Adrenal gland (tissue), 12 donors: ENCODE data around the gene DLEU7. TPM values are rescaled to one million over a fixed set of nuclear protein-coding genes. Genes with fewer than 3 reads are reported as not detected.

Experiments
- DNase-seq, 7 donors: peaks; one replicate each; pipeline ENCODE4 v3.0.0-alpha.2; 2019 to 2020
- H3K27ac ChIP-seq, 5 donors: fragments of 200-600 bp; sonication (generic) in 4 of 5; 1 replicate in 3 of 5; 2 replicates in 2 of 5; pipeline versions ENCODE4 v1.5.1 to v1.8.0; 2016 to 2020; ENCODE audit warnings: mild to moderate bottlenecking in 1 of 5
- H3K27me3 ChIP-seq: fragments of 200-600 bp; 2 replicates; pipeline ENCODE4 v1.8.0; 2021
- H3K36me3 ChIP-seq, 2 donors: fragments of 200-600 bp; replicated peaks in 1 of 2; 1 replicate in 1 of 2; 2 replicates in 1 of 2; pipeline versions ENCODE4 v1.5.1 to v1.8.0; 2018 to 2022
- H3K4me1 ChIP-seq, 2 donors: fragments of 200-600 bp; replicated peaks in 1 of 2; 1 replicate in 1 of 2; 2 replicates in 1 of 2; pipeline versions ENCODE4 v1.5.1 to v1.8.0; 2018 to 2021
- H3K4me3 ChIP-seq, 4 donors: fragments of 200-600 bp; sonication (generic) in 3 of 4; one replicate each; pipeline ENCODE4 v1.5.1; 2016 to 2018
- H3K9me3 ChIP-seq, 3 donors: fragments of 200-600 bp; sonication (generic) in 1 of 3; replicated peaks in 1 of 3; 1 replicate in 2 of 3; 2 replicates in 1 of 3; pipeline versions ENCODE4 v1.5.1 to v1.8.0; 2016 to 2021
- CTCF ChIP-seq, 6 experiments: fragments of 450-650 bp in 4 of 6; fragments of 200-600 bp in 2 of 6; sonication (generic) in 1 of 6; IDR thresholded peaks; 1 replicate in 5 of 6; 2 replicates in 1 of 6; pipeline versions ENCODE4 v1.5.1 to v1.8.0; 2016 to 2021; ENCODE audit warnings: antibody characterized with exemption in 6 of 6, mild to moderate bottlenecking in 2 of 6, moderate library complexity in 1 of 6
- POLR2A ChIP-seq, 2 donors: fragments of 450-650 bp; IDR thresholded peaks; one replicate each; pipeline ENCODE4 v1.6.1; 2017; ENCODE audit warnings: antibody characterized with exemption in 2 of 2, mild to moderate bottlenecking in 2 of 2, moderate library complexity in 1 of 2
- WGBS, 4 donors: extraction: QIAGEN DNeasy Blood & Tissue Kit in 2 of 4; methylation state at CpG; one replicate each; pipeline versions ENCODE4 v1.1.5 to v1.1.7; 2013 to 2017; 5-methylcytosine and 5-hydroxymethylcytosine counted together
- intact Hi-C, 2 donors: fragments of 100-400 bp; cut with DNase I; formaldehyde crosslinking; loops; one replicate each; pipeline versions ENCODE4 v1.14.1 to v1.15.0; 2022 to 2023
- polyA plus RNA-seq, 3 donors: library from polyadenylated mRNA; stranded (reverse); fragments of 200-250 nt in 2 of 3; fragments of 350-450 nt in 1 of 3; fragmentation: Illumina TruSeq in 1 of 3; extraction: RNeasy Lipid Tissue Mini Kit (QIAGEN cat#74804) in 1 of 3; gene quantifications; one replicate each; pipeline ENCODE4 v1.2.3, GENCODE V29; 2013 to 2014
- total RNA-seq, 9 donors: library from RNA; depleted of rRNA in 4 of 9; stranded (reverse); fragments of >200 nt in 4 of 9; fragments of 120-200 nt in 1 of 9; fragmentation: NEBNext Ultra II Directional in 1 of 9; extraction: Animal tissue kit (Norgen Biotek cat#: 25700) in 1 of 9; gene quantifications; one replicate each; pipeline versions ENCODE4 v1.1.0 to v1.2.4, GENCODE V29; 2013 to 2023
- donor health status: healthy with polysubstance abuse.
- donor health status: Bipolar disorder and iron deficiency.
- donor health status: DM: yes; HTN: yes; CAD: no.
- donor health status: DM: no; HTN: no; CAD: no.
- donor health status: DM: no; HTN: no; CAD: no.
- donor health status: DM: yes; HTN: yes; CAD: no.

The DLEU7 gene
- total and polyA plus RNA-seq, 12 donors, result 0.24 to 2.2 (median 0.50) TPM

- Histone ChIP-seq H3K27ac (no peak overlapping the region), H3K4me3 (no peak overlapping the region), H3K36me3 (no peaks in the 10 kb centered on the region), H3K4me1 (peaks cover 0 to 9% of the 10 kb centered on the region in 2 donors), H3K9me3 (no peaks in the 10 kb centered on the region), H3K27me3 (peaks cover 13% of the 10 kb centered on the region)
- no peak for DNase-seq
- intact Hi-C loops, result no loop called here
- 82 to 89% (median 88%) methylated on average over 3 of the region's 3 CpGs for WGBS, 4 donors
- no peak for TF ChIP-seq CTCF (IDR thresholded peaks at IDR 0.05)
- no peak for TF ChIP-seq POLR2A (IDR thresholded peaks at IDR 0.05)
Measured at GRCh38 chr13:50840284-50840683, 3.2 kb downstream of the DLEU7 start.

- no peak overlapping the region for H3K27ac ChIP-seq
- no peak for DNase-seq
- no peaks in the 10 kb centered on the region for H3K36me3 ChIP-seq
- intact Hi-C loops, result no loop called here
- peaks cover 13% of the 10 kb centered on the region for H3K27me3 ChIP-seq
- TF ChIP-seq POLR2A (IDR thresholded peaks at IDR 0.05) (no peak), CTCF (IDR thresholded peaks at IDR 0.05) (no peak)
- no peaks in the 10 kb centered on the region for H3K9me3 ChIP-seq
- H3K4me1 ChIP-seq, result peaks cover 0 to 9% of the 10 kb centered on the region in 2 donors
- WGBS, 4 donors, result 80 to 96% (median 85%) methylated on average over 4 of the region's 4 CpGs
- no peak overlapping the region for H3K4me3 ChIP-seq
Measured at GRCh38 chr13:50839828-50840227, 3.7 kb downstream of the DLEU7 start.

- Histone ChIP-seq H3K4me1 (peaks cover 0 to 9% of the 10 kb centered on the region in 2 donors), H3K27ac (no peak overlapping the region), H3K9me3 (no peaks in the 10 kb centered on the region), H3K27me3 (peaks cover 13% of the 10 kb centered on the region), H3K4me3 (no peak overlapping the region), H3K36me3 (no peaks in the 10 kb centered on the region)
- WGBS, 4 donors, result 82 to 89% (median 85%) methylated on average over 8 of the region's 8 CpGs
- TF ChIP-seq POLR2A (IDR thresholded peaks at IDR 0.05) (no peak), CTCF (IDR thresholded peaks at IDR 0.05) (no peak)
- intact Hi-C loops, result no loop called here
- no peak for DNase-seq
Measured at GRCh38 chr13:50838701-50839100, 4.8 kb downstream of the DLEU7 start.

- no peak for TF ChIP-seq CTCF (IDR thresholded peaks at IDR 0.05)
- intact Hi-C loops, result no loop called here
- no peak overlapping the region for H3K27ac ChIP-seq
Measured at GRCh38 chr13:50838031-50838430, 5.5 kb downstream of the DLEU7 start.

More at GRCh38 chr13:50838031-50838430, 5.5 kb downstream of the DLEU7 start:
- Histone ChIP-seq H3K4me3 (no peak overlapping the region), H3K9me3 (no peaks in the 10 kb centered on the region), H3K27me3 (peaks cover 9% of the 10 kb centered on the region), H3K36me3 (no peaks in the 10 kb centered on the region), H3K4me1 (peaks cover 0 to 3% of the 10 kb centered on the region in 2 donors)
- 79 to 91% (median 88%) methylated on average over 5 of the region's 5 CpGs for WGBS, 4 donors
- DNase-seq, result no peak
